Measurements from ENCODE around the gene STIMATE.

STIMATE gene

GRCh38 chr3:52852419-52852818, 44.9 kb downstream of the STIMATE start:
- DNase-seq (ENCODE audit: low read depth in 1 of 2, low spot score in 1 of 2) = no peak
- in situ Hi-C loops (cut with HindIII; ENCODE audit: low pct_unique_long_range_greater_than_20kb, low sequenced_read_pairs) = no loop called here
- no peak for TF ChIP-seq JUND (IDR thresholded peaks at IDR 0.05; ENCODE audit: low read depth)

- in situ Hi-C loops (cut with HindIII; ENCODE audit: low pct_unique_long_range_greater_than_20kb, low sequenced_read_pairs) = no loop called here
- no peak for TF ChIP-seq JUND (IDR thresholded peaks at IDR 0.05; ENCODE audit: low read depth)
- peak; percentile 44 to 74 for DNase-seq (ENCODE audit: low read depth in 1 of 2, low spot score in 1 of 2)
Observed at GRCh38 chr3:52851348-52851747, 46.0 kb downstream of the STIMATE start.

GRCh38 chr3:52849656-52850055, 47.7 kb downstream of the STIMATE start:
- in situ Hi-C loops (cut with HindIII; ENCODE audit: low pct_unique_long_range_greater_than_20kb, low sequenced_read_pairs) = no loop called here
- no peak for DNase-seq (ENCODE audit: low read depth in 1 of 2, low spot score in 1 of 2)
- no peak for TF ChIP-seq JUND (IDR thresholded peaks at IDR 0.05; ENCODE audit: low read depth)

GRCh38 chr3:52848617-52849016, 48.7 kb downstream of the STIMATE start:
- DNase-seq (ENCODE audit: low read depth in 1 of 2, low spot score in 1 of 2) = no peak
- no peak for TF ChIP-seq JUND (IDR thresholded peaks at IDR 0.05; ENCODE audit: low read depth)
- in situ Hi-C loops (cut with HindIII; ENCODE audit: low pct_unique_long_range_greater_than_20kb, low sequenced_read_pairs) = no loop called here

- no peak for TF ChIP-seq JUND (IDR thresholded peaks at IDR 0.05; ENCODE audit: low read depth)
- in situ Hi-C loops (cut with HindIII; ENCODE audit: low pct_unique_long_range_greater_than_20kb, low sequenced_read_pairs) = no loop called here
- no peak for DNase-seq (ENCODE audit: low read depth in 1 of 2, low spot score in 1 of 2)
Observed at GRCh38 chr3:52847726-52848125, 49.6 kb downstream of the STIMATE start.

GRCh38 chr3:52847241-52847640, 50.1 kb downstream of the STIMATE start:
- TF ChIP-seq JUND (IDR thresholded peaks at IDR 0.05; ENCODE audit: low read depth) = no peak
- in situ Hi-C loops (cut with HindIII; ENCODE audit: low pct_unique_long_range_greater_than_20kb, low sequenced_read_pairs) = no loop called here
- no peak for DNase-seq (ENCODE audit: low read depth in 1 of 2, low spot score in 1 of 2)

- in situ Hi-C loops (cut with HindIII; ENCODE audit: low pct_unique_long_range_greater_than_20kb, low sequenced_read_pairs) = no loop called here
- TF ChIP-seq JUND (IDR thresholded peaks at IDR 0.05; ENCODE audit: low read depth) = no peak
- DNase-seq (ENCODE audit: low read depth in 1 of 2, low spot score in 1 of 2) = no peak
Observed at GRCh38 chr3:52846432-52846965, 50.8 kb downstream of the STIMATE start.

- DNase-seq (ENCODE audit: low read depth in 1 of 2, low spot score in 1 of 2) = no peak
- TF ChIP-seq JUND (IDR thresholded peaks at IDR 0.05; ENCODE audit: low read depth) = no peak
- in situ Hi-C loops (cut with HindIII; ENCODE audit: low pct_unique_long_range_greater_than_20kb, low sequenced_read_pairs) = no loop called here
Observed at GRCh38 chr3:52845691-52846431, 51.5 kb downstream of the STIMATE start.

- in situ Hi-C loops (cut with HindIII; ENCODE audit: low pct_unique_long_range_greater_than_20kb, low sequenced_read_pairs) = no loop called here
- TF ChIP-seq JUND (IDR thresholded peaks at IDR 0.05; ENCODE audit: low read depth) = no peak
- no peak for DNase-seq (ENCODE audit: low read depth in 1 of 2, low spot score in 1 of 2)
Observed at GRCh38 chr3:52845157-52845556, 52.2 kb downstream of the STIMATE start.

- no peak for DNase-seq (ENCODE audit: low read depth in 1 of 2, low spot score in 1 of 2)
- in situ Hi-C loops (cut with HindIII; ENCODE audit: low pct_unique_long_range_greater_than_20kb, low sequenced_read_pairs) = no loop called here
- TF ChIP-seq JUND (IDR thresholded peaks at IDR 0.05; ENCODE audit: low read depth) = no peak
Observed at GRCh38 chr3:52844290-52844975, 52.9 kb downstream of the STIMATE start.

- TF ChIP-seq JUND (IDR thresholded peaks at IDR 0.05; ENCODE audit: low read depth) = no peak
- DNase-seq (ENCODE audit: low read depth in 1 of 2, low spot score in 1 of 2) = no peak
- in situ Hi-C loops (cut with HindIII; ENCODE audit: low pct_unique_long_range_greater_than_20kb, low sequenced_read_pairs) = no loop called here
Observed at GRCh38 chr3:52843881-52844280, 53.5 kb downstream of the STIMATE start.

GRCh38 chr3:52843108-52843865, 54.1 kb downstream of the STIMATE start:
- no peak for DNase-seq (ENCODE audit: low read depth in 1 of 2, low spot score in 1 of 2)

GRCh38 chr3:52842424-52842823, 54.9 kb downstream of the STIMATE start:
- in situ Hi-C loops (cut with HindIII; ENCODE audit: low pct_unique_long_range_greater_than_20kb, low sequenced_read_pairs) = no loop called here
- no peak for DNase-seq (ENCODE audit: low read depth in 1 of 2, low spot score in 1 of 2)
- no peak for TF ChIP-seq JUND (IDR thresholded peaks at IDR 0.05; ENCODE audit: low read depth)

More at GRCh38 chr3:52843108-52843865, 54.1 kb downstream of the STIMATE start:
- no peak for TF ChIP-seq JUND (IDR thresholded peaks at IDR 0.05; ENCODE audit: low read depth)
- in situ Hi-C loops (cut with HindIII; ENCODE audit: low pct_unique_long_range_greater_than_20kb, low sequenced_read_pairs) = no loop called here

Measured in T47D (cell line).